ENCODE measurements around the gene TMEM150A. TPM values are rescaled to one million over a fixed set of nuclear protein-coding genes. Genes with fewer than 3 reads are reported as not detected.
"Not testable (repeated sequence)": the region's sequence is repeated elsewhere in the genome, so short reads cannot be mapped to it uniquely, and the experiment has no call there.

TMEM150A gene
- total and polyA plus RNA-seq, 2 donors (not counting 3 experiments of a cell fraction or from before 2014, with no cell fraction given): 17.7 to 35.7 TPM

GRCh38 chr2:85560812-85561279 is 41.7 kb downstream of the TMEM150A start:
- peak; percentile 58 for FAIRE-seq

GRCh38 chr2:85560403-85560726 is 42.1 kb downstream of the TMEM150A start:
- H3K4me2 ChIP-seq (ENCODE audit: insufficient read depth, low read length): peak overlapping the region; percentile 96
- H3K36me3 ChIP-seq (ENCODE audit: control insufficient read depth in 2 of 2, extremely low read depth in 1 of 2, insufficient read depth in 2 of 2, low read length in 2 of 2): peaks cover 10 to 12% of the 10 kb centered on the region in 2 experiments
- H3K4me1 ChIP-seq (ENCODE audit: control insufficient read depth, extremely low read depth, insufficient read depth, low read length); H3K9me1 ChIP-seq (replicated peaks; ENCODE audit: control insufficient read depth, extremely low read depth, insufficient read depth, low read length); H3K9me3 ChIP-seq (replicated peaks; ENCODE audit: control insufficient read depth, insufficient read depth, low read length); H3K27ac ChIP-seq (ENCODE audit: insufficient read depth, low read depth, low read length); FAIRE-seq; H3K27me3 ChIP-seq (ENCODE audit: control insufficient read depth in 2 of 2, insufficient read depth in 2 of 2, low read length in 2 of 2); BruUV-seq (replicated peaks); intact Hi-C loops (cut with micrococcal nuclease); H2AFZ ChIP-seq (ENCODE audit: low read depth, low read length); dilution Hi-C loops (cut with MboI; ENCODE audit: extremely low pct_ligation_motif_present, low sequenced_read_pairs); H4K20me1 ChIP-seq (replicated peaks; ENCODE audit: control insufficient read depth, extremely low read depth, insufficient read depth, low read length); DNase-seq (ENCODE audit: low read depth, low spot score): not testable (repeated sequence)
- H3K79me2 ChIP-seq (ENCODE audit: control insufficient read depth, insufficient read depth, low read length): peaks cover 26% of the 10 kb centered on the region
- H3K4me3 ChIP-seq (replicated peaks in 1 of 3; ENCODE audit: insufficient read depth in 1 of 3, low read depth in 1 of 3, low read length in 3 of 3): peak overlapping the region; percentile 58 to 82 (median 72)
- peak overlapping the region; percentile 36 for H3K9ac ChIP-seq (replicated peaks; ENCODE audit: extremely low read depth, insufficient read depth, low read length)
- ChIA-PET CTCF (interaction anchor here (1.1 to 2.0 kb wide), 4 partner anchors 8 to 141 kb away, joined by 3 to 8 read pairs (median 4); no protein-coding TSS in a partner anchor), POLR2A (interaction anchor here (1.3 kb wide), 1 partner anchor 52 kb away, joined by 4 read pairs; the partner anchor contains the start of gene C2orf68)

More at GRCh38 chr2:85560812-85561279, 41.7 kb downstream of the TMEM150A start:
- peaks cover 9% of the 10 kb centered on the region for H3K4me1 ChIP-seq (ENCODE audit: control insufficient read depth, extremely low read depth, insufficient read depth, low read length)
- no TSS peak for BruUV-seq (replicated peaks)
- H3K27ac ChIP-seq (ENCODE audit: insufficient read depth, low read depth, low read length): no peak overlapping the region
- no peaks in the 10 kb centered on the region for H3K9me1 ChIP-seq (replicated peaks; ENCODE audit: control insufficient read depth, extremely low read depth, insufficient read depth, low read length)
- peak overlapping the region; percentile 36 for H3K9ac ChIP-seq (replicated peaks; ENCODE audit: extremely low read depth, insufficient read depth, low read length)
- intact Hi-C loops (cut with micrococcal nuclease) (loop anchor here (1.0 kb wide), 5 partner anchors 22 to 55 kb away; partner anchors contain the start of genes C2orf68, MAT2A, TMEM150A and USP39), dilution Hi-C loops (cut with MboI; ENCODE audit: extremely low pct_ligation_motif_present, low sequenced_read_pairs) (no loop called here)
- peaks cover 8 to 12% of the 10 kb centered on the region in 2 experiments for H3K36me3 ChIP-seq (ENCODE audit: control insufficient read depth in 2 of 2, extremely low read depth in 1 of 2, insufficient read depth in 2 of 2, low read length in 2 of 2)
- H3K27me3 ChIP-seq (ENCODE audit: control insufficient read depth in 2 of 2, insufficient read depth in 2 of 2, low read length in 2 of 2): no peaks in the 10 kb centered on the region
- no peaks in the 10 kb centered on the region for H3K9me3 ChIP-seq (replicated peaks; ENCODE audit: control insufficient read depth, insufficient read depth, low read length)
- H3K4me3 ChIP-seq (replicated peaks in 1 of 3; ENCODE audit: insufficient read depth in 1 of 3, low read depth in 1 of 3, low read length in 3 of 3): peak overlapping the region; percentile 58 to 82 (median 72)
- peak overlapping the region; percentile 52 for H2AFZ ChIP-seq (ENCODE audit: low read depth, low read length)
- POLR2A ChIA-PET: interaction anchor here (0.7 to 1.4 kb wide), 4 partner anchors 9 to 51 kb away, joined by 3 to 4 read pairs (median 3); partner anchors contain the start of genes C2orf68 and MAT2A
- peak overlapping the region; percentile 96 for H3K4me2 ChIP-seq (ENCODE audit: insufficient read depth, low read length)
- peaks cover 26% of the 10 kb centered on the region for H3K79me2 ChIP-seq (ENCODE audit: control insufficient read depth, insufficient read depth, low read length)
- TF ChIP-seq POLR2AphosphoS5 (IDR thresholded peaks at IDR 0.05; ENCODE audit: insufficient read depth, low read depth, low read length) (no peak), GATA2 (IDR thresholded peaks at IDR 0.05; ENCODE audit: insufficient read depth, insufficient read length, low read depth, low read length) (no peak), EZH2 (IDR thresholded peaks at IDR 0.05; ENCODE audit: borderline replicate concordance, low read depth, low read length, severe bottlenecking) (no peak), JUN (IDR thresholded peaks at IDR 0.05; ENCODE audit: borderline replicate concordance, insufficient read depth, insufficient read length, low read depth) (no peak), CTCF (IDR thresholded peaks at IDR 0.05; ENCODE audit: extremely low read depth in 1 of 2, insufficient read depth in 1 of 2, low read depth in 1 of 2, low read length in 2 of 2) (no peak), POLR2A (IDR thresholded peaks at IDR 0.05; ENCODE audit: low read depth, low read length) (no peak), MYC (IDR thresholded peaks at IDR 0.05; ENCODE audit: low read depth, low read length) (no peak), MAX (IDR thresholded peaks at IDR 0.05; ENCODE audit: insufficient read depth, insufficient read length) (no peak), FOS (IDR thresholded peaks at IDR 0.05; ENCODE audit: borderline replicate concordance, insufficient read depth, low read length) (no peak)
- CTCF ChIA-PET: interaction anchor here (1.1 to 2.0 kb wide), 4 partner anchors 9 to 141 kb away, joined by 3 to 8 read pairs (median 4); no protein-coding TSS in a partner anchor
- no peak for DNase-seq (ENCODE audit: low read depth, low spot score)
- no peaks in the 10 kb centered on the region for H4K20me1 ChIP-seq (replicated peaks; ENCODE audit: control insufficient read depth, extremely low read depth, insufficient read depth, low read length)

All from endothelial cell of umbilical vein (primary cell).